Kidney (tissue), 14 donors: ENCODE data around the gene LYST. TPM values are rescaled to one million over a fixed set of nuclear protein-coding genes. Genes with fewer than 3 reads are reported as not detected.

Experiments used
- DNase-seq, 5 donors: peaks; one replicate each; pipeline ENCODE4 v3.0.0-alpha.2; 2013 to 2020
- FAIRE-seq: peaks from 2 replicates; lab custom pipeline; 2012; peaks lifted over from hg19 to GRCh38; lab: Jason Lieb, UNC
- H3K27ac ChIP-seq, 2 donors: one replicate each; pipeline ENCODE4 v1.7.0; 2013; ENCODE audit warnings: low read depth in 2 of 2, low read length in 2 of 2, inconsistent platforms in 1 of 2
- H3K27me3 ChIP-seq: one replicate; pipeline ENCODE4 v1.7.1; 2013; ENCODE audit warnings: low read length, inconsistent platforms; ENCODE audit not compliant: control insufficient read depth, insufficient read depth
- H3K36me3 ChIP-seq, 3 donors: one replicate each; pipeline versions ENCODE4 v1.7.0 to v1.7.1; 2013; ENCODE audit warnings: low read length in 3 of 3, control low read depth in 1 of 3, inconsistent platforms in 1 of 3; ENCODE audit not compliant: insufficient read depth in 3 of 3, control insufficient read depth in 2 of 3
- H3K4me1 ChIP-seq, 3 donors: one replicate each; pipeline versions ENCODE4 v1.7.0 to v1.7.1; 2013; ENCODE audit warnings: low read length in 3 of 3, inconsistent platforms in 1 of 3, low read depth in 1 of 3; ENCODE audit not compliant: control insufficient read depth in 2 of 3, insufficient read depth in 2 of 3
- H3K4me3 ChIP-seq, 3 donors: one replicate each; pipeline versions ENCODE4 v1.7.0 to v1.8.1; 2013; ENCODE audit warnings: low read length in 3 of 3, control low read depth in 1 of 3, inconsistent platforms in 1 of 3
- H3K9ac ChIP-seq, 3 donors: one replicate each; pipeline versions ENCODE4 v1.7.0 to v1.7.1; 2013; ENCODE audit warnings: low read length in 3 of 3, control low read depth in 1 of 3, inconsistent platforms in 1 of 3
- H3K9me3 ChIP-seq, 3 donors: one replicate each; pipeline versions ENCODE4 v1.7.0 to v1.7.1; 2013; ENCODE audit warnings: low read length in 3 of 3, control low read depth in 1 of 3, inconsistent platforms in 1 of 3; ENCODE audit not compliant: control insufficient read depth in 2 of 3, insufficient read depth in 1 of 3
- intact Hi-C: fragments of 100-400 bp; cut with DNase I; formaldehyde crosslinking; loops from one replicate; pipeline ENCODE4 v1.11.1; 2022
- polyA plus RNA-seq: library from polyadenylated mRNA; stranded (reverse); fragments of 350-450 nt; fragmentation: Illumina TruSeq; extraction: RNeasy Lipid Tissue Mini Kit (QIAGEN cat#74804); gene quantifications from one replicate; pipeline ENCODE4 v1.2.3, GENCODE V29; 2014; ENCODE audit warnings: low read depth, low replicate concordance; ENCODE audit not compliant: insufficient read depth
- total RNA-seq: library from RNA; stranded (reverse); fragmentation: NEBNext Ultra II Directional; extraction: Animal tissue kit (Norgen Biotek cat#: 25700); gene quantifications from one replicate; pipeline ENCODE4 v1.2.1, GENCODE V29; 2021
- TF ChIP-seq, protein P1 (sequence below): IDR thresholded peaks from 3 replicates; pipeline ENCODE4 v1.5.1; 2012; ENCODE audit warnings: mild to moderate bottlenecking, moderate library complexity, borderline replicate concordance; ENCODE audit not compliant: insufficient read depth; ENCODE audit errors: extremely low read depth
- donor health status: control.
- donor health status: control.
- donor health status: control.
- donor health status: control.
- donor health status: control.
- donor health status: DM: yes; HTN: yes; CAD: no.
- donor health status: Normal renal cell carcinoma (clear cell type).

Gene LYST
- total and polyA plus RNA-seq, 2 donors from 2014 or later, result 4.6 to 30.3 TPM

DNA sequence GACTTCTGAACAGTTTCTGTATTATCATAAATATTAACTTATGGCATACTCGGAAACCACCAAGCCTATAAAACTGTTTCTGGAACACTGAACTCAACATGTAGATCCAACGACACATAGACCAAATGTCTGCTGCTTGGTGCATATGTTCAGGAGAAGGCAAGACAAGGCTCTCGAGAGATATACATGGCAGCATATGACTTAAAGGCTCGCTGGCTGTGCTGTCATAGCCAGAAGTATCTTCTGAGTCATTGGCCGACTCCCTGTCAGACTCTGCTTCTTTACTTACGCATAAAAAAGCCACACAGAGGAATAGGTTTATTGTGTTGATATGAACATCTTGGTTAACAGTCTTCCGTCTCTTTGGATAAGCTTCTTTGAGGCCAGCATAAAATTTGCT lies 60.6 kb downstream of the LYST start:
- no peaks in the 10 kb centered on the region for H3K4me1 ChIP-seq
- H3K9ac ChIP-seq, result no peak overlapping the region
- H3K27ac ChIP-seq, result no peak overlapping the region
- DNase-seq (no peak), FAIRE-seq (no peak)
- TF ChIP-seq, protein P1, sequence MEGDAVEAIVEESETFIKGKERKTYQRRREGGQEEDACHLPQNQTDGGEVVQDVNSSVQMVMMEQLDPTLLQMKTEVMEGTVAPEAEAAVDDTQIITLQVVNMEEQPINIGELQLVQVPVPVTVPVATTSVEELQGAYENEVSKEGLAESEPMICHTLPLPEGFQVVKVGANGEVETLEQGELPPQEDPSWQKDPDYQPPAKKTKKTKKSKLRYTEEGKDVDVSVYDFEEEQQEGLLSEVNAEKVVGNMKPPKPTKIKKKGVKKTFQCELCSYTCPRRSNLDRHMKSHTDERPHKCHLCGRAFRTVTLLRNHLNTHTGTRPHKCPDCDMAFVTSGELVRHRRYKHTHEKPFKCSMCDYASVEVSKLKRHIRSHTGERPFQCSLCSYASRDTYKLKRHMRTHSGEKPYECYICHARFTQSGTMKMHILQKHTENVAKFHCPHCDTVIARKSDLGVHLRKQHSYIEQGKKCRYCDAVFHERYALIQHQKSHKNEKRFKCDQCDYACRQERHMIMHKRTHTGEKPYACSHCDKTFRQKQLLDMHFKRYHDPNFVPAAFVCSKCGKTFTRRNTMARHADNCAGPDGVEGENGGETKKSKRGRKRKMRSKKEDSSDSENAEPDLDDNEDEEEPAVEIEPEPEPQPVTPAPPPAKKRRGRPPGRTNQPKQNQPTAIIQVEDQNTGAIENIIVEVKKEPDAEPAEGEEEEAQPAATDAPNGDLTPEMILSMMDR, result no peak
- H3K4me3 ChIP-seq, result no peak overlapping the region
- H3K9me3 ChIP-seq, result no peaks in the 10 kb centered on the region
- H3K27me3 ChIP-seq, result no peaks in the 10 kb centered on the region
- peaks cover 3 to 10% (median 4%) of the 10 kb centered on the region in 3 donors for H3K36me3 ChIP-seq
- intact Hi-C loops, result no loop called here

GRCh38 chr1:235802573-235803346 lies 63.9 kb downstream of the LYST start:
- H3K9me3 ChIP-seq, result no peaks in the 10 kb centered on the region
- no peak overlapping the region for H3K27ac ChIP-seq
- no peak overlapping the region for H3K9ac ChIP-seq
- TF ChIP-seq, protein P1, result no peak
- no peaks in the 10 kb centered on the region for H3K4me1 ChIP-seq
- FAIRE-seq (no peak), DNase-seq (no peak)
- H3K4me3 ChIP-seq, result no peak overlapping the region
- peaks cover 3 to 10% (median 4%) of the 10 kb centered on the region in 3 donors for H3K36me3 ChIP-seq
- intact Hi-C loops, result no loop called here
- H3K27me3 ChIP-seq, result no peaks in the 10 kb centered on the region

GRCh38 chr1:235799264-235799663 lies 67.4 kb downstream of the LYST start:
- DNase-seq (no peak), FAIRE-seq (no peak)
- H3K4me1 ChIP-seq, result no peaks in the 10 kb centered on the region
- H3K9me3 ChIP-seq, result no peaks in the 10 kb centered on the region
- no peak overlapping the region for H3K27ac ChIP-seq
- intact Hi-C loops, result no loop called here
- TF ChIP-seq, protein P1, result no peak
- H3K27me3 ChIP-seq, result no peaks in the 10 kb centered on the region
- no peak overlapping the region for H3K4me3 ChIP-seq
- no peak overlapping the region for H3K9ac ChIP-seq
- H3K36me3 ChIP-seq, result no peaks in the 10 kb centered on the region
